Stomach (tissue), 4 donors: ENCODE data around the gene MACC1.

Experiments used
- CTCF ChIP-seq, 7 experiments: fragments of 450-650 bp in 4 of 7; fragments of 200-600 bp in 3 of 7; sonication (generic) in 3 of 7; IDR thresholded peaks; one replicate each; pipeline ENCODE4 v1.5.1; 2016 to 2019; ENCODE audit warnings: antibody characterized with exemption in 7 of 7, control low read depth in 2 of 7, mild to moderate bottlenecking in 1 of 7
- POLR2A ChIP-seq, 4 donors: fragments of 450-650 bp; IDR thresholded peaks; one replicate each; pipeline ENCODE4 v1.6.1; 2016; ENCODE audit warnings: antibody characterized with exemption in 4 of 4, control low read depth in 2 of 4, mild to moderate bottlenecking in 1 of 4, moderate library complexity in 1 of 4

GRCh38 chr7:20133803-20134202, 83.4 kb downstream of the MACC1 start:
- TF ChIP-seq POLR2A (IDR thresholded peaks at IDR 0.05) (no peak), CTCF (IDR thresholded peaks at IDR 0.05) (no peak)
